Thoracic aorta (tissue), 2 donors: ENCODE results near the gene AIFM1. TPM values are rescaled to one million over a fixed set of nuclear protein-coding genes. Genes with fewer than 3 reads are reported as not detected.
"Not testable (repeated sequence)": the region's sequence is repeated elsewhere in the genome, so short reads cannot be mapped to it uniquely, and the experiment has no call there.

Experiments
- ATAC-seq: fragments of 150-250 bp; one replicate; pipeline ENCODE4 v1.8.0; 2017; ENCODE audit warnings: low read depth; ENCODE audit not compliant: insufficient number of reproducible peaks, low FRiP score
- DNase-seq: peaks from one replicate; pipeline ENCODE4 v3.0.0-alpha.2; 2020; ENCODE audit warnings: low spot score
- H3K27ac ChIP-seq, 2 donors: fragments of 200-600 bp; sonication (generic); 1 replicate in 1 of 2; 2 replicates in 1 of 2; pipeline ENCODE4 v1.5.1; 2016; ENCODE audit warnings: mild to moderate bottlenecking in 2 of 2, moderate library complexity in 2 of 2
- H3K27me3 ChIP-seq: fragments of 200-600 bp; sonication (generic); replicated peaks from 2 replicates; pipeline ENCODE4 v1.6.0; 2016; ENCODE audit warnings: mild to moderate bottlenecking; ENCODE audit not compliant: insufficient read depth
- H3K36me3 ChIP-seq: fragments of 200-600 bp; sonication (generic); one replicate; pipeline ENCODE4 v1.5.1; 2016
- H3K4me1 ChIP-seq, 2 donors: fragments of 200-600 bp; sonication (generic); 1 replicate in 1 of 2; 2 replicates in 1 of 2; pipeline versions ENCODE4 v1.5.1 to v1.6.0; 2016; ENCODE audit warnings: low read depth in 2 of 2, mild to moderate bottlenecking in 1 of 2; ENCODE audit not compliant: control insufficient read depth in 1 of 2
- H3K4me3 ChIP-seq: fragments of 200-600 bp; sonication (generic); 2 replicates; pipeline ENCODE4 v1.5.1; 2016; ENCODE audit warnings: mild to moderate bottlenecking
- H3K9me3 ChIP-seq: fragments of 200-600 bp; sonication (generic); 2 replicates; pipeline ENCODE4 v1.5.1; 2016
- total RNA-seq, 2 donors: library from RNA; depleted of rRNA; stranded (reverse); fragments of >200 nt; gene quantifications; one replicate each; pipeline versions ENCODE4 v1.1.0 to v1.2.3, GENCODE V29; 2016
- TF ChIP-seq, protein P1 (sequence below): fragments of 200-600 bp; sonication (generic); IDR thresholded peaks from one replicate; pipeline ENCODE4 v1.5.1; 2019; ENCODE audit warnings: antibody characterized with exemption

The AIFM1 gene
- total RNA-seq, 2 donors from 2014 or later, result 11.4 to 13.6 TPM

DNA sequence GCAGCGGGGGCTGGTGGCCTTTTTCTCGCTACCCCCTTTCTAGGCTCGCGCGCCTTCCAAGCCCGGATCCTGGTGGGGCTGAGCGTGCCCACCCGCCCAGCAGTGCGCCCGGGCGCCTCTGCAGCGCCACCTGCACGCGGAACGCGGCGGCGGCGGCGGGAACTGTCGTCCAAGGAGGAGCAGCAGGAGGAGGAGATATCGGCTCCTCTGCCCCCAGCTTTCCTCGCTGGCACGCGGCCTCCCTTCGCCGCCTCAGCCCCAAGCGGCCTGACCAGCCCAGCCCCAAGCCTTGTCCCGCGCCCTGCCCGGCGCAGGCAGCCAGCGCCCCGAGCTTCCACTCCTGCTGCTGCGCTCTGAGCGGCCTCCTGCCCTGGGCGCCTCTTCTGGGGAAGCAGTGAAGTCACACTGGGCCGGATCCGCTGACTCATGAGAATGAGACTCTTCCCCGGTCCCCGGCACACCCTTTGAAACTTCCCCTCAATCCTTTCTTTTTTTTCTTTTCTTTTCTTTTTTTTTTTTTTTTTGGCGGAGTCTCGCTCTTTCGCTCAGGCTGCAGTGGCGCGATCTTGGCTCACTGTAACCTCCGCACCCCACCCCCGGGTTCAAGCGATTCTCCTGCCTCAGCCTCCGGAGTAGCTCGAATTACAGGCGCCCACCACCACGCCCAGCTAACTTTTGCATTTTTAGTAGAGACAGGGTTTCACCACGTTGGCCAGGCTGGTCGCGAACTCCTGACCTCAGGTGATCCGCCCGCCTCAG is 44.7 kb downstream of the AIFM1 start:
- no peaks in the 10 kb centered on the region for H3K27me3 ChIP-seq
- peak overlapping the region; percentile 73 for H3K4me3 ChIP-seq
- TF ChIP-seq, protein P1, sequence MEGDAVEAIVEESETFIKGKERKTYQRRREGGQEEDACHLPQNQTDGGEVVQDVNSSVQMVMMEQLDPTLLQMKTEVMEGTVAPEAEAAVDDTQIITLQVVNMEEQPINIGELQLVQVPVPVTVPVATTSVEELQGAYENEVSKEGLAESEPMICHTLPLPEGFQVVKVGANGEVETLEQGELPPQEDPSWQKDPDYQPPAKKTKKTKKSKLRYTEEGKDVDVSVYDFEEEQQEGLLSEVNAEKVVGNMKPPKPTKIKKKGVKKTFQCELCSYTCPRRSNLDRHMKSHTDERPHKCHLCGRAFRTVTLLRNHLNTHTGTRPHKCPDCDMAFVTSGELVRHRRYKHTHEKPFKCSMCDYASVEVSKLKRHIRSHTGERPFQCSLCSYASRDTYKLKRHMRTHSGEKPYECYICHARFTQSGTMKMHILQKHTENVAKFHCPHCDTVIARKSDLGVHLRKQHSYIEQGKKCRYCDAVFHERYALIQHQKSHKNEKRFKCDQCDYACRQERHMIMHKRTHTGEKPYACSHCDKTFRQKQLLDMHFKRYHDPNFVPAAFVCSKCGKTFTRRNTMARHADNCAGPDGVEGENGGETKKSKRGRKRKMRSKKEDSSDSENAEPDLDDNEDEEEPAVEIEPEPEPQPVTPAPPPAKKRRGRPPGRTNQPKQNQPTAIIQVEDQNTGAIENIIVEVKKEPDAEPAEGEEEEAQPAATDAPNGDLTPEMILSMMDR, result peak; percentile 70
- ATAC-seq (peak; percentile 85), DNase-seq (peak; percentile 31)
- no peaks in the 10 kb centered on the region for H3K9me3 ChIP-seq
- H3K27ac ChIP-seq, result peak overlapping the region; percentile 25 to 71
- peaks cover 0 to 18% of the 10 kb centered on the region in 2 donors for H3K4me1 ChIP-seq
- H3K36me3 ChIP-seq, result no peaks in the 10 kb centered on the region

DNA sequence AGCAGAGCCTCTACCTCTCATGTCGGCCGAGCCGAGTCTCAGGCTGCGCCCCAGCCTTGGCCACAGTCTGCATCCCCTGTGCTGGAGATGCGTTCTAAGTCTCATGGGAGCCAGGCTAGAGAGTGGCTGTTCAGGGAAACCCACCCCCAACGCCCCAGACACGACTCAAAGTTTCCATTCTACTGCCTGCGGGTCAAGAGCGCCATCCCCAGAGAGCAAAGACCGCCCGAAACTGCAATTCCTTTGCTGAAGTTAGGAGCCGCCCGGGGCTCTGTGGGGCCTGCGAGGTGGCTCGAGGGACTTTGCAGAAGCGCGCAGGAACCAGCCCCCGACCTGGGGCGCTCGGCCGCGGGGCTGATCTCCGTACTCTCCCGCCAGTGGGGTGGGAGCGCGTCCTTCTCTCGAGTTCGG is 45.3 kb downstream of the AIFM1 start:
- Histone ChIP-seq H3K4me1 (peaks cover 0 to 12% of the 10 kb centered on the region in 2 donors), H3K27ac (peak overlapping the region; percentile 25 to 71), H3K4me3 (peak overlapping the region; percentile 73), H3K9me3 (no peaks in the 10 kb centered on the region), H3K36me3 (no peaks in the 10 kb centered on the region), H3K27me3 (no peaks in the 10 kb centered on the region)
- TF ChIP-seq, protein P1, result no peak
- no peak for DNase-seq
- ATAC-seq, result no peak

DNA sequence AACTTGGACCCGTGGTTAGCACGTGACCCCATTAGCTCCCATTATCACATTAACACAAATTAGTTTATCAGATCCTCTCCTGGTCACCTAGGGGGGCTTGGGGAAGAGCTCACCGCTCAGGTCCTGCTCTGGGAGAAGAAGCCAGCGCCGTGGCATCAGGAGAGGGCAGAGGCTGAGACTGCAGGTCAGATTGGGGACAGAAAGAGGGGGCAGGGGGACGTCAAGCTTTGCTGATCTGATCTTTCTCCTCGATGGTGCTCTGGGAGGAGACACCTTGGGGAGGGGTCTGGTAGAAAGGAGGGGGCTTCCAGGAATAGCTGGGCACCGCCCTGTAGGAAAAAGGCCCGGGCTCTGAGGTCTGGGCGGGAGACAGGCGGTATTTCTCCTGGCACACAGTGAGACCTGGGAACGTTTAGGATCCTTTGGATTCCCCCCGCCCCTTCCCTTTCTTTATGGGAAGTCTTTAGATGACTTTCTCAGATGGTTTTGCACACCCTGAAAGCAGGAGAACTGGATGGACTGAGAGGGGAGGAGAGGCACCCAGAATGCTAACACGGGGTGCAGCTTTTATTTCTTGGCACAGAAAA is 46.2 kb downstream of the AIFM1 start:
- no peak for ATAC-seq
- H3K36me3 ChIP-seq, result no peaks in the 10 kb centered on the region
- no peak for DNase-seq
- peak overlapping the region; percentile 56 to 71 for H3K27ac ChIP-seq
- no peaks in the 10 kb centered on the region for H3K9me3 ChIP-seq
- TF ChIP-seq, protein P1, result no peak
- H3K4me1 ChIP-seq, result peaks cover 0 to 11% of the 10 kb centered on the region in 2 donors
- no peak overlapping the region for H3K4me3 ChIP-seq
- H3K27me3 ChIP-seq, result no peaks in the 10 kb centered on the region

DNA sequence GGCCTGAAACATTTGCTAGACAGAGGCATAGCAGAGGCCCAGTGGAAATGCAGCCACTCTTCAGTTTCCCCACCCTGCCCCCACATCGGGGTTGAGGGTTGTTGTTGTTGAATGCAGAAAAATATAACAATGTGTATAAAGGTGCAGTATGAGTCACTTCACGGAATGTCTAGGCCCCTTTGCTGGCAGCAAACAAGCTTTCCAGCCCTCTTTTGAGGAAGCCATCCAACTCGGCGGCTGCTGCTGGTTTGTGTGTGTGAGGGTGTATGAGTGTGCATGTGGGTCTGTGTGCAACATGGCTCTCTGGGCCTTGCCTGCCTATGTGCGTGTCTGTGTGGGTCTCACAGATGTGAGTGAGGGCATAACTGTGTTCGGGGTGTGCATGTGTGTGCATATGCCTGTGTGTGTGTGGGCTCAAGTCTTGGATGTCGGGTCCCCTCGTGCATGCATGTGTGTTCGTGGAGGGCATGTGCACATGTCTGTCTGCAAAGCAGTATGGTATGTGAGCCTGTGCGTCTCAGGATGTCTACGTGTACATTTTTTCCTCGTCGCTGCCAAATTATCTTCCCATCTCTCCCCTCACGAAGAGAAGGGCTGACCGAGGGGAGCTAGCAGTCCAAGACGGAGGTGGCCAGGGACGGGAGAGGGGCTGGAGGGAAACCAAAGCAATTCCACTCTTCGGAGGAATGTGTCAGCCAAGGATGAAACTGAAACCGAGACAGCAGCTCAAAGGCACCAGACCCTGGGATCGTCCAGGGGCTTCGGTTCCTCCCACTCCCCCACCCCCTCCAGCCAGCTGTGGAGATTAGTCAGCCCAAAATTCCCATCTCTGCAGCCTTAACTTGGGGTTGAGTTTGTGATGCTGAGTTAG is 47.0 kb downstream of the AIFM1 start:
- DNase-seq (no peak), ATAC-seq (no peak)
- H3K27ac ChIP-seq, result peak overlapping the region in 1 of 2 donors; percentile 71
- H3K4me3 ChIP-seq, result no peak overlapping the region
- peaks cover 0 to 11% of the 10 kb centered on the region in 2 donors for H3K4me1 ChIP-seq
- H3K36me3 ChIP-seq, result no peaks in the 10 kb centered on the region
- TF ChIP-seq, protein P1, result no peak
- H3K27me3 ChIP-seq, result no peaks in the 10 kb centered on the region
- no peaks in the 10 kb centered on the region for H3K9me3 ChIP-seq

DNA sequence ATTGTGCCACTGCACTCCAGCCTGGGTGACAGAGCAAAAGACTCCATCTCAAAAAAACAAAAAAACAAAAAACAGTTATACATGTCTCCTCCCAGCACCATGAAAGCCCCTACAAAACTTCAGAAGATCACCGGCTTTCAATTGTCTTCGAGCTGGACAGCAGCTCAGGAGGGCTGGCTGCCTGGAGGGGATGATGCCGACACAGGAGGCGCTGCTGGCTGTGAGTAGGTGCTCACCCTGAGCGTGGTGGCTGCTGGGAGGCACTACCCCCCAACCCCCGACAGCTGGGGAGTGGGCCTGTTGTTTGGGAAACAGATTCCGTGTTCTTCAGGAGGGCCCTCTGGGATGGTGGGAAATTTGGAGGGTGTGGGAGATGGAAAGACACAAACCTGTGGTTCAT is 48.5 kb downstream of the AIFM1 start:
- ATAC-seq, result no peak
- H3K27ac ChIP-seq, result no peak overlapping the region
- DNase-seq, result no peak
- TF ChIP-seq, protein P1, result no peak
- peaks cover 0 to 11% of the 10 kb centered on the region in 2 donors for H3K4me1 ChIP-seq
- no peak overlapping the region for H3K4me3 ChIP-seq
- no peaks in the 10 kb centered on the region for H3K9me3 ChIP-seq
- no peaks in the 10 kb centered on the region for H3K27me3 ChIP-seq
- H3K36me3 ChIP-seq, result no peaks in the 10 kb centered on the region

DNA sequence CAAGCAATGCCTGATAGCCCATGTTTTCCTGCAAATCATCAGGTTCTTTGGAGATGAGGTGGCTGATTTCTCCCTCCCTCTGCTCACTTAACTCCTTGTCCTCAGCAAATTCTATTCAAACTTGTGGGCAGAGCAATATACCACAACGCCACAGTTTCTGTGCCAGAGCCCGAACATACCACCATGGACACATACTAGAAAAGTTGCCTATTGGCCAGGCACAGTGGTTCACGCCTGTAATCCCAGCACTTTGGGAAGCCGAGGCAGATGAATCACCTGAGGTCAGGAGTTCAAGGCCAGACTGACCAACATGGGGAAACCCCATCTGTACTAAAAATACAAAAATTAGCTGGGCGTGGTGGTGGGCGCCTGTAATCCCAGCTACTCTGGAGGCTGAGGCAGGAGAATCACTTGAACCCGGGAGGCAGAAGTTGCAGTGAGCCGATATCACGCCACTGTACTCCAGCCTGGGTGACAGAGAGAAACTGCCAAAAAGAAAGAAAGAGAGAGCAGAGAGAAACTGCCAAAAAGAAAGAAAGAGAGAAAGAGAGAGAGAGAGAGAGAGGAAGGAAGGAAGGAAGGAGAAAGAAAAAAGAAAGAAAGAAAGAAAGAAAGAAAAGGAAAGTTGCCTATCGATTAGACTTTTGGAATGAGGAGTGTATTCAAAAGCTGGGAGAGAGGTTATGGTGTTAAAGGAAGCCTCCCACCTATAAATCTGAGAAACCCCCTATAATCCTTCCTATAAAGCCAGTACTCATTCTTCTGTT is 50.3 kb downstream of the AIFM1 start:
- H3K36me3 ChIP-seq, H3K4me3 ChIP-seq, ATAC-seq, H3K9me3 ChIP-seq, DNase-seq, H3K27me3 ChIP-seq, H3K27ac ChIP-seq: not testable (repeated sequence)
- H3K4me1 ChIP-seq, result peaks cover 0 to 13% of the 10 kb centered on the region in 2 donors
